Measurements from ENCODE around the gene CYB5B.

The CYB5B gene

GRCh38 chr16:69443927-69444631 lies 19.7 kb downstream of the CYB5B start:
- DNase-seq (ENCODE audit: low spot score) = no peak
- in situ Hi-C loops (cut with MboI; ENCODE audit: low sequenced_read_pairs, unreplicated experiment) = no loop called here
- no peak for TF ChIP-seq CTCF (IDR thresholded peaks at IDR 0.05; ENCODE audit: borderline replicate concordance, control extremely low read depth, extremely low read depth, insufficient read depth, missing control alignments)

- TF ChIP-seq CTCF (IDR thresholded peaks at IDR 0.05; ENCODE audit: borderline replicate concordance, control extremely low read depth, extremely low read depth, insufficient read depth, missing control alignments) = no peak
- no peak for DNase-seq (ENCODE audit: low spot score)
- in situ Hi-C loops (cut with MboI; ENCODE audit: low sequenced_read_pairs, unreplicated experiment) = no loop called here
These were observed 20.6 kb downstream of the CYB5B start for GRCh38 chr16:69444873-69445517.

DNA sequence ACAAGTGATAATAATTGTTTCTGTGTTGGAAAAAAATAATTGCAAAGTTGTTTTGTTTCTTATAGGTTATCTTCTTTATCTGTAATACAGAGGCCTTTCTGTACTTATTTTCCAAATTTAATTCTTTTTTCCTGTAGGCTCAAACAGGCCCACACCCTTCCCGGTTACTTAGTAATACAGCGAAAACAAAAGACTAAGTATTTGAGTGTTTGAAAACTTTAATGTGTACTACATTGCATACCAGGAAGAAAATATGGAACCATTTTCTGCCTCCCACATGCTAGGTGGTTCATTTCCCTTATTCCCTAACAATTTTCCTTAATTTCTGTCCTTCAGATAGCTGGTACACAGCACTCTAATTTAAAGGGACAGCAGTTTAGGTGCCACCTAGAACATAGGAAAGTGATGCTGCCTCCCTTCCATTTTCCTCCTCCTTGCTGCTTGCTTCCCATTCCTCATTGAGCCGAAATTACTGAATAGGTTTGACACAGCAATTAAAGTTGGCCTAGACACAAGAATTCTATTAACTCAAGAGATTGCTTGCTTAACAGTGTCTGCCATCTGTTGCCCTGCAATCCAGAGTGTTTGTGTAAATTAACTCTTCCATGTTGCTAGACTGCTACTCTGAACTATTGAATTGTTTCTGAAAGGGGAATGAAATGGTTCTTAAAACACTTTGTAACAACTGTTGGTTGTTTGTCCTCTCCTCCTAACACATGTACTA lies 24.2 kb downstream of the CYB5B start:
- DNase-seq (ENCODE audit: low spot score) = no peak
- in situ Hi-C loops (cut with MboI; ENCODE audit: low sequenced_read_pairs, unreplicated experiment) = no loop called here
- TF ChIP-seq CTCF (IDR thresholded peaks at IDR 0.05; ENCODE audit: borderline replicate concordance, control extremely low read depth, extremely low read depth, insufficient read depth, missing control alignments) = no peak

- no peak for TF ChIP-seq CTCF (IDR thresholded peaks at IDR 0.05; ENCODE audit: borderline replicate concordance, control extremely low read depth, extremely low read depth, insufficient read depth, missing control alignments)
- no peak for DNase-seq (ENCODE audit: low spot score)
- in situ Hi-C loops (cut with MboI; ENCODE audit: low sequenced_read_pairs, unreplicated experiment) = no loop called here
These were observed 26.7 kb downstream of the CYB5B start for GRCh38 chr16:69451166-69451565.

DNA sequence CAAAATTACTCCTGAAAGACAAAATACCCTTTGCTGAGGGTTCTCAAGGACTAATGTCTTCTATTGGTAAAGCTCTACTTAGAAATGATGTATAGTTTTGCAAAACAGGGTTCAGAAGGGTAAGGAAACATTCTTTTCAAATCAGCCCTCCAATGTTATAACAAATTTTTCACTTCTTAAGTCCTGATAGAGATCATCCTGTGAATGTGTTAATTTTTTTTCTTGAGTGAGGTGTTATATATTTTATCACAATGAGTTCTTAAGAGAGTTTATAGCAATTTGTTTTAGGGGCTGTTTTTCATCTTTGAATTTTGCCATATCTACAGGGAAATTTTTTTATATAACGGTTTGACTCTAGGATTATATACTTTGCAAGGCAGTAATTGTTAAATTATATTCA lies 29.5 kb downstream of the CYB5B start:
- no peak for DNase-seq (ENCODE audit: low spot score)
- in situ Hi-C loops (cut with MboI; ENCODE audit: low sequenced_read_pairs, unreplicated experiment) = no loop called here
- no peak for TF ChIP-seq CTCF (IDR thresholded peaks at IDR 0.05; ENCODE audit: borderline replicate concordance, control extremely low read depth, extremely low read depth, insufficient read depth, missing control alignments)

DNA sequence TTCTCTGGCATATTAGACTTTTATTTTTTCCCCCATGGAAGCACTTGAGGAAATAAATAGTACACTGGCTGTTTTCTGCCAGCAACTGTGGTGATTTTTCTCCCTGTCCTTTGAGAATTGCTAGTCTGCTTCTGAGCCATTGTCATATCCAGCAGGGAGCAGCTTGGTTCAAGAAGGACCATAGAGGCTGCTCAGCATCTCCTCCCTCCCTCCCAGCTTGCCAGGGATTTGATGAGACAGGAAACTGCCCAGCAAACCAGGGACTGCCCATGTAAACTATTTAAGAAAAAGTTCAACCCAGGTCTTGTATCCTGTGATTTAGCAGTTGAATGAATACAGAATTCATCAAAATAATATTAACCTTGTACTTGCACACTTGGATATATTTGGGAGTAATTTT lies 39.5 kb downstream of the CYB5B start:
- in situ Hi-C loops (cut with MboI; ENCODE audit: low sequenced_read_pairs, unreplicated experiment) = no loop called here
- no peak for DNase-seq (ENCODE audit: low spot score)
- no peak for TF ChIP-seq CTCF (IDR thresholded peaks at IDR 0.05; ENCODE audit: borderline replicate concordance, control extremely low read depth, extremely low read depth, insufficient read depth, missing control alignments)

All from GM13976 (cell line).